Vagina (tissue), 2 donors: ENCODE data around the gene PTGES3. TPM values are rescaled to one million over a fixed set of nuclear protein-coding genes. Genes with fewer than 3 reads are reported as not detected.

Source experiments
- DNase-seq, 2 donors: peaks; one replicate each; pipeline ENCODE4 v3.0.0-alpha.2; 2017; ENCODE audit errors: extremely low spot score in 2 of 2
- H3K27ac ChIP-seq: fragments of 200-600 bp; sonication (generic); one replicate; pipeline ENCODE4 v1.5.1; 2019
- H3K27me3 ChIP-seq: fragments of 200-600 bp; sonication (generic); one replicate; pipeline ENCODE4 v1.5.1; 2019
- H3K36me3 ChIP-seq, 2 donors: fragments of 200-600 bp; sonication (generic); one replicate each; pipeline ENCODE4 v1.5.1; 2017 to 2019
- H3K4me1 ChIP-seq: fragments of 200-600 bp; sonication (generic); one replicate; pipeline ENCODE4 v1.5.1; 2019
- H3K4me3 ChIP-seq, 2 donors: fragments of 200-600 bp; sonication (generic); 1 replicate in 1 of 2; 2 replicates in 1 of 2; pipeline ENCODE4 v1.5.1; 2016 to 2019
- H3K9me3 ChIP-seq: fragments of 200-600 bp; sonication (generic); one replicate; pipeline ENCODE4 v1.5.1; 2019
- CTCF ChIP-seq, 3 experiments: fragments of 450-650 bp in 2 of 3; fragments of 200-600 bp in 1 of 3; sonication (generic) in 1 of 3; IDR thresholded peaks; one replicate each; pipeline ENCODE4 v1.5.1; 2017 to 2019; ENCODE audit warnings: antibody characterized with exemption in 3 of 3, mild to moderate bottlenecking in 2 of 3, moderate library complexity in 2 of 3
- POLR2A ChIP-seq, 2 donors: fragments of 450-650 bp; IDR thresholded peaks; one replicate each; pipeline ENCODE4 v1.6.1; 2017; ENCODE audit warnings: antibody characterized with exemption in 2 of 2, mild to moderate bottlenecking in 2 of 2, moderate library complexity in 2 of 2
- POLR2AphosphoS5 ChIP-seq, 2 donors: sonication (generic); formaldehyde crosslinking; IDR thresholded peaks; one replicate each; pipeline ENCODE4 v1.9.0; 2017; ENCODE audit warnings: antibody characterized with exemption in 2 of 2, mild to moderate bottlenecking in 2 of 2, low read depth in 1 of 2; ENCODE audit not compliant: insufficient read depth in 1 of 2
- intact Hi-C: fragments of 100-400 bp; cut with DNase I; formaldehyde crosslinking; loops from one replicate; pipeline ENCODE4 v1.15.1; 2023
- total RNA-seq: library from RNA; depleted of rRNA; stranded (reverse); fragments of >200 nt; gene quantifications from one replicate; pipeline ENCODE4 v1.2.3, GENCODE V29; 2016

PTGES3 gene
- total RNA-seq, 1 donor from 2014 or later, result 81.0 TPM

DNA sequence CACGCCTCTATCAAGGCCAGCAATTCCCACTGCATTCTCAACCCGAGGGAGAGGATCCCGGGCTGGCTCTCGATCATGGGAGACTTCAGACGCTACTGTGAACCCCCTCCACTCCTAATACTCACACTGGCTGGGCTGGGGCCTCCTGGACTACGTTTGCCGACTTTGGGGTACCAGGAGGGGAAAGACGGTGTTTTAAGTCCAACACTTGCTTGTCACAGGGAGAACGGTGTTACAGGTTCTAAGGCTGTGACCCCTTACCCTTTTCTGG is 36.6 kb upstream of the PTGES3 start:
- no peak for DNase-seq
- TF ChIP-seq CTCF (IDR thresholded peaks at IDR 0.05), result no peak
- H3K36me3 ChIP-seq, result peaks cover 0 to 7% of the 10 kb centered on the region in 2 donors
- no peaks in the 10 kb centered on the region for H3K27me3 ChIP-seq
- peaks cover 47% of the 10 kb centered on the region for H3K4me1 ChIP-seq
- peak overlapping the region; percentile 64 to 81 for H3K4me3 ChIP-seq
- no peaks in the 10 kb centered on the region for H3K9me3 ChIP-seq
- intact Hi-C loops, result no loop called here
- H3K27ac ChIP-seq, result peak overlapping the region; percentile 97

DNA sequence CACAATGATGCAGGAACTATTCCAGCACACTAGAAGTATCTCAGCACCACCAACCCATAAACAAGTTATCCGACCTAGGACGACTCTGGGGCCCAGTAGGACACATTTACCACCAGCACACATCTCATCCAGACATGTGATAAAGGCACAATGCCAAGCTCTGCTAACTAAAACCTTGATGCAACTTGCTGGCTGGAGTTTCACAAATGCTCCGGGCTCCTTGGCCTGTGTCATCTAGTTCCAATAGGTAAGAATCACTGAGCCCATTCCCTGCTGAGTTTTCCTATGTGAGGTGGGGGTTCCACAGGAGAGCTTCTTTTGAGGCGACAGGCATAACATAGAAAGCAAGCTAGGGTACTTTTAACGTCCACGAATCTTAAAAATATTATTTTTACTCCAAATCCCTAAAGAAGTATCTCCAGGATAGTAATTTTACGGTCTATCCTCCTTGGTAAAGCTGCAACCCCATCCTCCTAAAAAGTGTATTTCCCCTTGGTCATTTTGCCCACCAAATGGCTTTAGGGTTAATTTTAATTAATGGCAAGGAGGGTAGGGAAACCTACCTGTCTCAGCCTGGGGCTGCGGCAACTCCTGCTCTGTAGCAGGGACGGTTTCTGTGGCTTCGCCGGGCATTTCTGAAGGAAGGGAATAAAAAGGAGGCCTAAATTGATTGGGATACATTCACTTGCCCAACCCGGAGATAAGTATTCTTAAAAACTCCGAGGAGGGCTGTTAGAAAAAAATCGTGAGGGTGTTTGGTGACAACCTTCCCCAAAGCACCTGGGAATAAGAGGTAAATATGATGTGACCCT is 36.0 kb upstream of the PTGES3 start:
- DNase-seq, result peak in 1 of 2 donors; percentile 91
- H3K4me1 ChIP-seq, result peaks cover 53% of the 10 kb centered on the region
- peak overlapping the region; percentile 97 for H3K27ac ChIP-seq
- peaks cover 0 to 12% of the 10 kb centered on the region in 2 donors for H3K36me3 ChIP-seq
- no peaks in the 10 kb centered on the region for H3K27me3 ChIP-seq
- peak overlapping the region; percentile 64 to 81 for H3K4me3 ChIP-seq
- TF ChIP-seq CTCF (IDR thresholded peaks at IDR 0.05), result no peak
- TF ChIP-seq POLR2A (IDR thresholded peaks at IDR 0.05), result peak in 1 of 2 donors; percentile 17
- peak; percentile 11 to 81 for TF ChIP-seq POLR2AphosphoS5 (IDR thresholded peaks at IDR 0.05; ENCODE audit: insufficient read depth in 1 of 2, low read depth in 1 of 2)
- no peaks in the 10 kb centered on the region for H3K9me3 ChIP-seq
- intact Hi-C loops, result no loop called here

- Histone ChIP-seq H3K36me3 (peaks cover 0 to 19% of the 10 kb centered on the region in 2 donors), H3K4me3 (peak overlapping the region; percentile 64 to 81), H3K27me3 (no peaks in the 10 kb centered on the region), H3K9me3 (no peaks in the 10 kb centered on the region), H3K27ac (peak overlapping the region; percentile 97), H3K4me1 (peaks cover 60% of the 10 kb centered on the region)
- TF ChIP-seq POLR2AphosphoS5 (IDR thresholded peaks at IDR 0.05; ENCODE audit: insufficient read depth in 1 of 2, low read depth in 1 of 2) (no peak), POLR2A (IDR thresholded peaks at IDR 0.05) (no peak), CTCF (IDR thresholded peaks at IDR 0.05) (no peak)
- DNase-seq, result no peak
- intact Hi-C loops, result no loop called here
Observed at GRCh38 chr12:56723352-56723751, 35.3 kb upstream of the PTGES3 start.

GRCh38 chr12:56722832-56723231 is 34.7 kb upstream of the PTGES3 start:
- no peak for DNase-seq
- H3K36me3 ChIP-seq, result peaks cover 0 to 19% of the 10 kb centered on the region in 2 donors
- intact Hi-C loops, result no loop called here
- peak overlapping the region; percentile 64 to 81 for H3K4me3 ChIP-seq
- peaks cover 65% of the 10 kb centered on the region for H3K4me1 ChIP-seq
- TF ChIP-seq POLR2AphosphoS5 (IDR thresholded peaks at IDR 0.05; ENCODE audit: insufficient read depth in 1 of 2, low read depth in 1 of 2) (no peak), CTCF (IDR thresholded peaks at IDR 0.05) (no peak), POLR2A (IDR thresholded peaks at IDR 0.05) (no peak)
- H3K27ac ChIP-seq, result peak overlapping the region; percentile 97
- H3K9me3 ChIP-seq, result no peaks in the 10 kb centered on the region
- no peaks in the 10 kb centered on the region for H3K27me3 ChIP-seq

DNA sequence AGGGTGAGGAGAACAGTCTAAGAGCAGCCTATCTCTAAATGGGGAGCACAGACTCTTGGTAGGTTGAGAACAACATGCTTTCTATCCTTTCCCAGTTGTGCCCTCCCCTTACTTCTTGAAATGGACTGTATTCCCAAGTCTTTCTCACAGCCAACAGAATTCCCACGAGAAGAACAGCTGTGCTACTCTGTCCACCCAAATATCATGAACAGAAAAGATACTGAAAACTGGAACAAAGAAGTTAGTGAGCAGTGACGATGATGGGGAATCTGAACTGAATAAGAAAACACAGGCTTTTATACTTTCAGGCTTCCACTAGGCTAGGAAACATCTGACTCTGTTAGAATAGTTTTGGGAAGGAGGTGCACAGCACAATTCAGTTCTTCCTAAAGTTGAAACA is 33.6 kb upstream of the PTGES3 start:
- intact Hi-C loops, result no loop called here
- peak overlapping the region; percentile 97 for H3K27ac ChIP-seq

More for the DNA sequence above, 33.6 kb upstream of the PTGES3 start:
- no peak for TF ChIP-seq CTCF (IDR thresholded peaks at IDR 0.05)
- TF ChIP-seq POLR2A (IDR thresholded peaks at IDR 0.05), result no peak
- no peak for TF ChIP-seq POLR2AphosphoS5 (IDR thresholded peaks at IDR 0.05; ENCODE audit: insufficient read depth in 1 of 2, low read depth in 1 of 2)
- H3K4me1 ChIP-seq, result peaks cover 76% of the 10 kb centered on the region
- peaks cover 0 to 19% of the 10 kb centered on the region in 2 donors for H3K36me3 ChIP-seq
- no peaks in the 10 kb centered on the region for H3K9me3 ChIP-seq
- H3K4me3 ChIP-seq, result peak overlapping the region in 1 of 2 donors; percentile 0
- H3K27me3 ChIP-seq, result no peaks in the 10 kb centered on the region
- DNase-seq, result no peak
